Daoy (cell line): Measurements from ENCODE around the gene ZBTB34. TPM values are rescaled to one million over a fixed set of nuclear protein-coding genes. Genes with fewer than 3 reads are reported as not detected.
A peak's percentile ranks its signal among the peaks of the same experiment; 100 is the strongest.
"Not testable (repeated sequence)": the region's sequence is repeated elsewhere in the genome, so short reads cannot be mapped to it uniquely, and the experiment has no call there.

Source experiments
- DNase-seq: peaks from one replicate; pipeline ENCODE4 v3.0.0-alpha.2; 2015; ENCODE audit warnings: low read depth
- total RNA-seq: library from RNA; depleted of rRNA; stranded (reverse); fragments of >200 nt; shearing (Covaris generic); gene quantifications from 2 replicates; pipeline ENCODE4 v1.2.3, GENCODE V29; 2014; rRNA removed

ZBTB34 gene, protein sequence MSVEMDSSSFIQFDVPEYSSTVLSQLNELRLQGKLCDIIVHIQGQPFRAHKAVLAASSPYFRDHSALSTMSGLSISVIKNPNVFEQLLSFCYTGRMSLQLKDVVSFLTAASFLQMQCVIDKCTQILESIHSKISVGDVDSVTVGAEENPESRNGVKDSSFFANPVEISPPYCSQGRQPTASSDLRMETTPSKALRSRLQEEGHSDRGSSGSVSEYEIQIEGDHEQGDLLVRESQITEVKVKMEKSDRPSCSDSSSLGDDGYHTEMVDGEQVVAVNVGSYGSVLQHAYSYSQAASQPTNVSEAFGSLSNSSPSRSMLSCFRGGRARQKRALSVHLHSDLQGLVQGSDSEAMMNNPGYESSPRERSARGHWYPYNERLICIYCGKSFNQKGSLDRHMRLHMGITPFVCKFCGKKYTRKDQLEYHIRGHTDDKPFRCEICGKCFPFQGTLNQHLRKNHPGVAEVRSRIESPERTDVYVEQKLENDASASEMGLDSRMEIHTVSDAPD
- total RNA-seq = 4.7 and 5.5 TPM in 2 replicates

DNA sequence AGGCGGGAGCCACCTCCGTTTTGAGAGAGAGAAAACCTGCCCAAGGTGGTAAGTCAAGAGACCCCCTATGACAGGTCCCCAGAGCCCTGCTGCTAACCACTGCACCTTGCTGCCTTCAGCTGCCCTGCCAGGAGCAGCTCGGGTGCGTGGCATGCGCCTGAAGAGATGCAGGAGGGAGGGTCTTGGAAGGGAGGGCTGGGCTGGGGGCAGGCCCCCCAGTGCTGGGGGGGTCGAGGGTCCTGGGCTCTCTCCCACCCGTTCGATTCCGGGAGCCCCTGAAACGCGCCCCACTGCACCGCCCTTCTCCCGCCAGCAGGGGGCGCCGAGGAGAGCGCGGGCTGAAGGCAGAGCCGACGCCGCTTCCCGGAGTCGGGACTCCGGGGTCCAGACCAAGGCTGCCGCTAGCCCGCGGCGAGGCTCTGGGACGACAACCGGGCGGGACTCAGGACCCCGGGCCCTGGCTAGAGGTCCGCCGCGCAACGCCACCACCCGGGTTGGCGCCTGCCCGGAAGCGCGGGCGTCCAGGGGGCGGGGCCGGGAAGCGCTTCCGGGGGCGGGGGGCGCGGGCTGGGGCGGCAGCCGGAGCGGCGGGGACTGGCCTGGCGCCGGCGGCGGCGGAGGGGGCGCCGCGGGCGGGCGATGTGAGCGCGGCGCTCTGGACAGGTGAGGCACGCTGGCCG is at the start of gene ZBTB34:
TSS of gene ZBTB34 (plus strand) at position 563 of the 680 bp plus-strand sequence. CDS start 18,761 bp downstream, outside the sequence.
- DNase-seq = peak; percentile 77

DNA sequence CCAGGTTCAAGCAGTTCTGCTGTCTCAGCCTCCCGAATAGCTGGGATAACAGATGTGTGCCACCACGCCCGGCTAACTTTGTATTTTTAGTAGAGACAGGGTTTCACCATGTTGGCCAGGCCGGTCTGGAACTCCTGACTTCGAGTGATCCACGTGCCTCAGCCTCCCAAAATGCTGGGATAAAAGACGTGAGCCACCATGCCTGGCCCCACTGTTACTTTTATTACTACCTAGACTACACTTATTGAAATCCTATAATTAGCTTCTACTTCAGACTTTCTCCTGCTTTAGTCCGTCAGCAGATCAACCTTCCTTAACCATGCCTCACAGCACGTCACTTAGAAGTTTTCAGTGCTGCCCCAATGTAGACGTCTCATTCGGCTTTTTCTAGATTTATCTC is 47.4 kb upstream of the ZBTB34 start:
- no peak for DNase-seq

DNA sequence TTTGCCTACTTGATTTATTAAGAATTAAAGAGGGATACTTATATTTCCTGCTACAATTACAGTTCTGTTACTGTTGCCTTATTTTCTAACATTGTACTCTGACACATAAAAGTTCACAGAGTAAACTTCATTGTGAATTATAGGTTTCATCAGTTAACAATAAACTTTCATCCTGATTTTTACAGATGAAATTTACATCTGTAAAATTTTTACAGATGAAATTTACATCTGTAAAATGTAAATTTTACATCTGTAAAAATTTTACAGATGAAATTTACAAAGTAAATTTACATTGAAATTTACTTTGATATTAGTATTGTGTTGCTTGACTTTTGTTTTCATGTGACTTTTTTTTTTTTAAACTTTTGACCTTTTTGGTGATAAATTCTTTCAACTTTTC is 46.3 kb upstream of the ZBTB34 start:
- DNase-seq = no peak

DNA sequence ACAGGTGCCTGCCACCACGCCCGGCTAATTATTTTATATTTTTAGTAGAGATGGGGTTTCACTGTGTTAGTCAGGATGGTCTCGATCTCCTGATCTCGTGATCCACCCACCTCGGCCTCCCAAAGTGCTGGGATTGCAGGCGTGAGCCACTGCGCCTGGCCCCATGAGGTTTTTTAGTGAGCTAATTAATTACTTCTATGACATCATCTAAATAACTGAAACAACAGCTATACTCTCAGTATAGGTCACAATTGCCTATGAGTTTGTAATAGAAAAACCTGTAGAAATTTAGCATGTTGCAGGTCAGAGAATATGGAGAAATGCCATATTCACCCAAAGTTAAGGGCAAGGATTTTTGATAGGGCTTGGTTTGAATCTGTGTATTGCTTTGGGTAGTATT is 42.8 kb upstream of the ZBTB34 start:
- DNase-seq = not testable (repeated sequence)

DNA sequence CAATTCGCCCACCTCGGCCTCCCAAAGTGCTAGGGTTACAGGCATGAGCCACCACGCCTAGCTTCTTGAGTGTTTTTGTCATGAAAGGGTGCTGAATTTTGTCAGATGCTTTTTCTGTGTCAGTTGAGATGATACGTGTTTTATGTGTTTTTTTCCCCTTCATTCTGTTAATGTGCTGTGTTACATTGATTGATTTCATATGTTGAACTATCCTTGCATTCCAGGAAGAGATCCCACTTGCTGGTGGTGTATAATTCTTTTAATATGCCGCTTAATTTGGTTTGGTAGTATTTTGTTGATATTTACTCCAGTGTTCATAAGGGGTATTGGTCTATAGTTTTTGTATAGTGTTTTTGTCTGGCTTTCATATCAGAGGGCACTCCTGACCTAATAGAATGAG is 42.0 kb upstream of the ZBTB34 start:
- DNase-seq = no peak

DNA sequence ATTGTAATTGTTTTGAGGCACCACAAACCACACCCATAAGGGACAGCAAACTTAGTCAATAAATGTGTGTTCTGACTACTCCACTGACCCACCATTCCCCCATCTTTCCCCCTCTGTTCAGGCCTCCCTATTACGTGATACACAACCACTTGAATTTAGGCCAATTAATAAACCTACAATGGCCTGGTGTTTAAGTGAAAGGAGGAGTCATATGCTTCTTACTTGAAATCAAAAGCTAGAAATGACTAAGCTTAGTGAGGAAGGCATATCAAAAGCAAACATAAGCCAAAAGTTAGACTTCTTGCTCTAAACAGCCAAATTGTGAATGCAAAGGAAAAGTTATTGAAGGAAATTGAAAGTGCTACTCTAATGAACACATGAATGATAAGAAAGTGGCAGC is 41.0 kb upstream of the ZBTB34 start:
- DNase-seq = no peak

DNA sequence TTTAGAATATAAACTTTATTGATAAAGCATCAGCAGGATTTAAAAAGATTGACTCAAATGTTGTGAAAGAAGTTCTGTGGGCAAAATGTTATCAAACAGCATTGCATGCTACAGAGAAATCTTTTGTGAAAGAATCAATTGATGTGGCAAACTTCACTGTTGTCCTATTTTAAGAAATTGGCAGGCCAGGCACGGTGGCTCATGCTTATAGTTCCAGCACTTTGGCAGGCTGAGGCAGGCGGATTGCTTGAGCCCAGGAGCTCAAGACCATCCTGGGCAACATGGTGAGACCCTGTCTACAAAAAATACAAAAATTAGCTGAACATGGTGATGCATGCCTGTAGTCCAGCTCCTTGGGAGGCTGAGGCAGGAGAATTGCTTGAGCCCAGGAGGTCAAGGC is 38.2 kb upstream of the ZBTB34 start:
- DNase-seq = no peak

DNA sequence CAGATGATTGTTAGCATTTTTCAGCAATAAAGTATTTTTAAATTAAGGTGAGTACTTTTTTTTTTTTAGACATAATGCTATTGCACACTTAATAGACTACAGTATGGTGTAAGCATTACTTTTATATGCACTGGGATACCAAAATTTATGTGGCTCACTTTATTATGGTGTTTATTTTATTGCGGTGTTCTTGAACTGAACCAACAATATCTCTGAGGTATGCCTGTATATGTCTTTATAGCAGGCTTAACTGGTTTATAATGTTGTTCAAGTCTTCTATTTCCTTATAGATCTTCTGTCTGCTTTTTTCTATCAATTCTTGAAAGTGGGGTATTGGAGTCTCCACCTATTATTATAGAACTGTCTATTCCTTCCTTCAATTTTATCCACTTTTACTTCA is 37.6 kb upstream of the ZBTB34 start:
- no peak for DNase-seq

DNA sequence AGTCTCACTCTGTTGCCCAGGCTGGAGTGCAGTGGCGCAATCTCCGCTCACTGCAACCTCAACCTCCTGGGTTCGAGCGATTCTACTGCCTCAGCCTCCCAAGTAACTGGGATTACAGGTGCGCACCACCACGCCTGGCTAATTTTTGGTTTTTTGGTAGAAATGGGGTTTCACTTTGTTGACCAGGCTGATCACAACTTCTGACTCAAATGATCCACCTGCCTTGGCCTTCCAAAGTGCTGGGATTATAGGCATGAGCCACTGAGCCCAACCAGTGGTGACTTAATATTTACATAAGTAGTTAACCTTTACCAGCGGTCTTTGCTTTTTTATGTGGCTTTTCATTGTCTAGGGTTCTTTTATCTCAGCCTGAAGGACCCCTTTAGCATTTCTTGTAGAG is 36.4 kb upstream of the ZBTB34 start:
- not testable (repeated sequence) for DNase-seq

DNA sequence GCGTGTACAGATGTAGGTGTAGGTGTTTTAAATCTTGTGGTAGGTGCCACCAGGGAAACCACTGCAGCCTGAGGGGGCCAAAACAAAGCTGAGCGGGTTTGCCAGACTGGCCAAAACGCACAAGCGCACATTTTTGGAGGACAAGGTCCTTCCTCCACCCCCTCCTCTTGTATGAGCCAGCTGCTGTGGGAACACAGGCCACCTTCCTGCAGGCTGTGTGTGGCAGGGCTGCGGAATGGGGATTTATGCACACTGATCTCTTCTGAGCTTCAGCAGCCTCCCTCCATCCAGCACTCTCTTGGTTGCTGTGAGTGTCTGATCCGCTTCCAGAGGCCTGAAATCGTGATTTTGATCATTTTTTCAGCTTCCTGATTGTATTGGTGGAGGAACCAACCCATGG is 33.2 kb upstream of the ZBTB34 start:
- DNase-seq = no peak

DNA sequence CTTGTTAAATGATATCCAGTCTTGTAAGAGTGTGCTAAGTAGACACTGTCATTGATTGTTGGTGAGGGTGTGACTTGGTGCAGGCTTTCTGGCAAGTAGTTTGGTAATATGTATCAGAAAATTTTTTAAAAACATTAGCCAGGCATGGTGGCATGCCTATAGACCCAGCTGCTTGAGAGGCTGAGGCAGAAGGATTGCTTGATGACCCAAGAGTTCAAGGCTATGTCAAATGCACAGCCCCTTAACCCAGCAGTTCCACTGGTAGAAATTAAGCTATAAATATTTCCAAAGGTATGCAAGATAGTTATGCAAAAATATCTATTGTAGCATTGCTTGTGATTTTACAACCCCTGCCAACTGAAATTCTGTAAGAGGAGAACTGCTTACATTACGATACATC is 31.4 kb upstream of the ZBTB34 start:
- no peak for DNase-seq

DNA sequence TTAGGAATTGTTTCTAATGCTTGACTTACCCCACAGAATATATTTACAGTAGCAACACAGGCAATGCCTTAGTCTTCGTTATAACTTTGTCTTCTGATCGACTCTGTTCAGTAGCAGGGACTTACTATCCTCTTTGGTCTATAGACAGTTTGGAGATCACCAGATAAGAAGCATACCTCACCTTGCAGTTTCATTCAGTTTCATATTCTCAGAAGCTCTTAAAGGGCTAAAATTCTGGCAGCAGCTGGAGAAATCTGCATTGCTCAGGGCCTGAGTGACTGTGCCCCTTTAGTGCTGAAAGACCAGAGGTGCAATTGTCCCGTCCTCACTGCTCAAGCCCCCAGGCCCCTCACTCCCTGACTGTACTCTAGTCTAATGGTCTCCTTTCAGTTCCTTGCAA is 29.6 kb upstream of the ZBTB34 start:
- no peak for DNase-seq

DNA sequence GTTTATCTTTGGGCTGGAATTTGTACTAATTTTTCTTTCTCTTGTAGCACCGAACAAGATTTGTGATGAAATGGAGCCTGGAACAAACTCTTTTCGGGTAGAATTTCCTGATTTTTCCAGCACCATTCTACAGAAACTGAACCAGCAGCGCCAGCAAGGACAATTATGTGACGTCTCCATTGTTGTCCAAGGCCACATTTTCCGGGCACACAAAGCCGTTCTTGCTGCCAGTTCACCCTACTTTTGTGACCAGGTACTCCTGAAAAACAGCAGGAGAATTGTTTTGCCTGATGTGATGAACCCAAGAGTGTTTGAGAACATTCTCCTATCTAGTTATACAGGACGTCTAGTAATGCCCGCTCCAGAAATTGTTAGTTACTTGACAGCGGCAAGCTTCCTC is 28.0 kb upstream of the ZBTB34 start:
- DNase-seq = no peak

DNA sequence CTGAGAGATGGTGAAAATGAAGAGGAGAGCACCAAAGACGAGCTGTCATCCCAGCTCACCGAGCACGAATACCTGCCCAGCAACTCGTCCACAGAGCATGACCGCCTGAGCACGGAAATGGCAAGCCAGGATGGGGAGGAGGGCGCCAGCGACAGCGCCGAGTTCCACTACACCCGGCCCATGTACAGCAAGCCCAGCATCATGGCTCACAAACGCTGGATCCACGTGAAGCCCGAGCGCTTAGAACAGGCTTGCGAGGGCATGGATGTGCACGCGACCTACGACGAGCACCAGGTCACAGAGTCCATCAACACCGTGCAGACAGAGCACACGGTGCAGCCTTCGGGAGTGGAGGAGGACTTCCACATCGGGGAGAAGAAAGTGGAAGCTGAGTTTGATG is 27.4 kb upstream of the ZBTB34 start:
- no peak for DNase-seq

DNA sequence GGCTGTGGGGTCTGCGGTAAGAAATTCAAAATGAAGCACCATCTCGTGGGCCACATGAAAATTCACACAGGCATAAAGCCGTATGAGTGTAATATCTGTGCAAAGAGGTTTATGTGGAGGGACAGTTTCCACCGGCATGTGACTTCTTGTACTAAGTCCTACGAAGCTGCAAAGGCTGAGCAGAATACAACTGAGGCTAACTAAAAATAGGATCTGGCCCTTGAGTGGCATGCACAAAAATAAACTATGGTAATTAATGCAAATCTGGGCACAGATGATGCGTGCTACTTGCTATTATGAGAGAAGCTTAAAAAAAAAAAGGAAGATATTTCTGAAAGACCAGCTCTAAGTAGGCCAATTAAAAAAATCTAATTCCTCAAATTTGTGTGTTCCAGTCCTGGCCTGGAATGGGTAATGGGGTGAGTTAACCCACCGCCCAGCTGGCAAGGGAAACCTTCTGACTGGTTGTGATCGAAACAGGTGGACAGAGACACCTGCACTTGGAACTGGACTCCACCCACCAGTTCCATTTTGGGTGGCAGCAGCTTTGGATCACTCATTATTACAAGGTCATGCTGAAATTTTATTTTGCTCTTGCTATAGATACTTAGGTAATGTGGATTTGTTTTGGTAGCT is 26.6 kb upstream of the ZBTB34 start:
- DNase-seq = no peak

DNA sequence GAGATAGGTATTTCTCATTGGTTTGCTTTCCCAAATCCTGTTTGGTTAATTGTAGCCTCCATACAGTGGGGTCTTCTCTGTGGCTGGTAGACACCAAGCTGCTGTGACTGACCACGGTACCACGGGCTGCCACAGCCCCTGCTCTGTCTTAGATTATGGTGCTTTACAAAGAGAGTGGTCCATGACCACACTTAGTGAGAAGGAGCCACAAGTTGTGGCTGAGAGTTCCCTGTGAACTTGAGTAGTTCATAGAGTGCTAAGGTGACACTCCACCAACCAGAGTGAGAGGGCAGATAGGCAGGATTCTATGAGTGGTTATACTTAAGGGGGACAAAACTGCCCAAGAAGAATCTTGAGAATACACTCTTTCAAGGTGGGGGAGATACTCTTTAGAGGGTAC is 25.8 kb upstream of the ZBTB34 start:
- DNase-seq = no peak

DNA sequence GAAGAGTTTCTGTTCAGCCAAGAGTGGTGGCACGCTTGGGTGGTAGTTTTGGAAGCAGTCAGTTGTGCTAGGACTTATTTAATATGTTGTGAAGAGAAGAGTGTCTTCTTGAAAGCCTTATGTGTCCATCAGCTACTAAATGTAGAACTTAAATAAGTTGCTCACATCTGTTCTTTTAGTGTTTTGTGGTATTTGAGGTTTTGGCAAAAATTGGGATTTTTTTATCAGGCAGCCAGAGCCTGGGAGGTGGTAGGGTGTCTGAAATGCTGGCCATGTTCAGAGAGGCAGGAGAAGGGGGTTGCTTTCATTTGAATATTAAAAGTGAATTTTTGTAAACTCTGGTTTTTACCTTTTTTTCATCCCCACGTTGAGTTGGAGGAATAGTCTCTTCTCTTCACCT is 24.2 kb upstream of the ZBTB34 start:
- no peak for DNase-seq

DNA sequence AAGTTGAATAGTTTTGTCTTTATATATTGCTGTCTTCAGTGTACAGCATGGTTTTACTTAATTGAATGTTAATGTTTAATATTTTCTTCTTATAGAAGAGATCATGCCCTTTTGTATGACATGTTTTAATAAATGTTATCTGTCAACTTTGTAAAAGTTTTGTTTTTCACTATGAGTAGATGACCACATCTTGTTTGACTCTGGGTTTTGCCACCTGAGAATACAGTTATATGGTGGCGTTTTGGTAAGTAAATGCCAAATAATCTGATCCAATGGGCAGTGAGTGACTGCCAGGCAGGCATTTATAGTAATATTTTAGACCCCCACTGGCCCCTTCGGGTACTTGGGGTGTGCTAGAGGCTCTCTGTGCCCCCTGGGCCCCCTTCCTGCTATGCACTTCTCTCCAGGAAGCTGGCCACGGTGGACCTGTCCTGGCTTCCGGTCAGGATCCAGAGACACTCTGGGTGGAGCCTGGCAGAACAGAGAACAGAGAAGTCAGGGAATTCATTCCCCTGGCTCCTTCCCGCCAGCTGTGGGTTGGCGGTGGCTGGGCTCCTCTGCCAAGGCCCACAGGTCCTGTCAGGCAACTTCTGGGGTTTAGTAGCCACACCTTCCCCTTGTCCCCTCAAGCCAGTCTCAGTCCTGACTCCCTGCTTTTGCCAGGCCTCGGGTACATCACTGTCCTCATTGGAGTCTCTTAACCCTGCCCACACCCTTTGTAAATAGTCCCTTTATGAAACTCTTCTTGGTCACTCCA is 22.2 kb upstream of the ZBTB34 start:
- DNase-seq = no peak

DNA sequence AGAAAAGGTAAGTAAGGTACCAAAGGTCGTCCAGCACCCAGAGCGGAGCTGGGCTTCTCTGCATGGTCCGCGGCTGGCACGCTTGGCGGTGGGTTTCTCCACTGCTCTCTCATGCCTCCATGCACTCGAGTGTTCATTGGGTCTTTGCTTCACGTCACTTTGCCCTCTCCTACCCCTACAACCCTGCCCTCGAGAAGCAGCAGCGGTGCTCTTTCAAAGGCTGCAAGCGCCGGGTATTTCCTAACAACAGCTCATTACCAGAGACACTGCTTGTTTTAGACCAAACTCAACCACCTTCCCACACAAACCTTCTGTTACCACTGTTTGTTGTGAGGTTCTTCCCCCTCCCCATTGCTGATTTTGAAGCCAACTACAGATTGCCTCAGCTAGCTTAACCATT is 21.5 kb upstream of the ZBTB34 start:
- no peak for DNase-seq

DNA sequence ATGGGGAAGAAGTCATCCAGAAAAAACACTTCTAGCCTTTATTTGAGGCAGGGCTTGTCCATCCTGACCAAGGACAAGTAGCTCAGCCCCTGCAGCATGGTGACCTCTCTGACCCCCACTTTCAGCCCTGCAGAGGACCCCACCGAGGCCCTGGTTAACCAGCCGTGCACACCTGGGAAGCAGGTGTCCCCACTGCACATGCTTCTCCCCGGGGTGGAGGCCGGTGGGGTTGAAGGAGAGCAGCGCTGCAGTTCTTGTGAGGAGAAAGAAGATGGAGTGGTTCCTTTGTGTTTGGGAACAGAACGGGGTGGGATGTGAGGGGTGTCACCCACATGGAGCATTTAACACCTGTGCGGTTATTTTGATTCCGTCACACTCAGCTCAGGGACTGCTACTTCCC is 21.1 kb upstream of the ZBTB34 start:
- DNase-seq = no peak

DNA sequence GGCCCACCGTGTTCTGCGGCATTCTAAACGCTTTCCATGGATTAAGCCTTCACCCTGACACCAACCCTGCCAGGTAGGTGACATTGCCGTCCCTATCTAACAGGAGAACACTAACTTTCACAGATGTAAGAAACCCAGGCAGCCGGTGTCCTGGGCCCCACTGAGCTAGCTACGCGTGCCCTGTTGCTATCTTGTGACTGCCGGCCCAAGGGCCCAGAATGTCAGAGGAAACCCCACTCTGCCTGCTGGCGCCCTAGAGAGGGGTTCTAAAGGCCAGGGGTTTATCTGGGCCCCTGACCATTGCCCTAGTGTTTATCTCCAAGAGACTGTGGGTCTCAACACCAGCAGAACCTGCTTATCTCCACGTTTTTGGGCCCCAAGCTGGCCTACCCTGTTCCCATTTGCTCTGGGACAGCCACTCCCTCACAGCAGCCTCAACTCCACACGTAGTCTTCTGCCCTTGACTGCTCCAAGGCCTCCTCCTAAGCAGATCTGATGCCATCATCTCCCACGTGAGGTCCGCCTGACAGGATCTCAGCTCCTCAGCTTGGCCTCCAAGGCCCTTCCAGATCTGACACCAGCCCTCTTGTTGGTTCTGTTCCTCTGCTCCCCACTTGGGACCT is 18.1 kb upstream of the ZBTB34 start:
- no peak for DNase-seq
